Measurements from ENCODE around the gene SGPL1.

Gene SGPL1

GRCh38 chr10:70886921-70887665, 71.3 kb downstream of the SGPL1 start:
- no peak for DNase-seq

- peak; percentile 25 to 50 for DNase-seq
Observed at GRCh38 chr10:70887804-70888800, 72.4 kb downstream of the SGPL1 start, which contains the start of gene PCBD1. TSS of gene PCBD1 (minus strand) at chr10:70888565. CDS start at chr10:70888533, 32 bp downstream.

GRCh38 chr10:70889291-70889690, 73.5 kb downstream of the SGPL1 start:
- DNase-seq: no peak

GRCh38 chr10:70890917-70891431, 75.2 kb downstream of the SGPL1 start:
- DNase-seq: peak; percentile 2 to 14

- DNase-seq: no peak
Observed at GRCh38 chr10:70891627-70892026, 75.9 kb downstream of the SGPL1 start.

GRCh38 chr10:70892631-70893030, 76.9 kb downstream of the SGPL1 start:
- DNase-seq: no peak

DNA sequence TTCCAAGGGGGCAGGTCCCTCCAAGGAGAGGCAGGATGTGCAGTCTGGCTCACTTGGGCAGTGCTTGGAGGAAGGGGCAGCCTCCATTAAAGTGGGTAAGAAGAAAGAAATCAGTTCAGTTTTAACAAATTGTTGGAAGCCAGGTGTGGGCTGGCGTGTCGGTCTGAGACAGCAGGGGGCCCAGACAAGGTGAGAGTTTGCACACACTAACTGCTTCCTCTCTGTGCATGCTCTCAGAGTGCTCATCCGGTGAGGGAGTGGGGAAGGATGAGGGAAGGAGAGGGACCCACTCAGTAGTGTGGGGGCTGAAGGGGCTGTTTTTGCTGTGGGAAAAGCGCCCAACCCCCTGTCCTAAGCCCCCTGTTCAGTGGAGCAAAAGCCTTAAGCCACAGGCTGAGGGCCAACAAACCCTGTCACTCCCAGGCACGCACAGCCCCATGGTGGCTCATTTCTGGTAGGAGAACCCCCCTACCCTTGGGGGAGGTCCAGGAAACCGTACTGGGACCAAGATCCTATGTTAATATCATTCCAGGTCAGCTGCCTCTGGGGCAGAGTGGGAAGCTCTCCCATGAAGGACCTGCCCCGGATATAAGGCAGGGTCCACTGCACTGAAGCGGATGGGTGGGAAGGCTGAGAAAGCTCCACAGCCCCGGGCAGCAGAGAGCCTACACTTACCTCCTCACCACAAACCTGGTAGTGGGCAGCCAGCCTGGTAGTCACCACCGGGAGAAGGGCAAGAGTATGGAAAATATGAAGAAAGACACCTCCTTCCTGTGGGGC, 77.7 kb downstream of the SGPL1 start:
- DNase-seq: no peak

DNA sequence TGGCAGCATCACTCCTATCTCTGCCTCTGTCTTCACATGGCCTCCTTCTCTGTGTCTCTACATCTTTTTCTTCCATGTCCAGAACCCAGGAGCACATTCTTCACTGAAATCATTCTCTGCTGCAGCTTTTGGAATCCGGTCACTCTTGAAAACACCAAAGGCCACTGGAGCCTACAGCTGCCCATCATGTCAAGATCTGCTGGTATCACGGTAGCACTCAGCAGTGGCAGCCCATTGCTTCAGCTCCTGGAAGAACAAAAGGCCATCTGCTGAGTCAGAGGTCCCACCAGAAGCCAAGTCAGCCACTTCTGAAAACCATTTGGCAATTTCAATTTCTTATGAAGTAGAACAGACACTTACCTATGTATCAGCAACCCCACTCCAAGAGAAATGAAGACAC, 78.7 kb downstream of the SGPL1 start:
- DNase-seq: no peak

DNA sequence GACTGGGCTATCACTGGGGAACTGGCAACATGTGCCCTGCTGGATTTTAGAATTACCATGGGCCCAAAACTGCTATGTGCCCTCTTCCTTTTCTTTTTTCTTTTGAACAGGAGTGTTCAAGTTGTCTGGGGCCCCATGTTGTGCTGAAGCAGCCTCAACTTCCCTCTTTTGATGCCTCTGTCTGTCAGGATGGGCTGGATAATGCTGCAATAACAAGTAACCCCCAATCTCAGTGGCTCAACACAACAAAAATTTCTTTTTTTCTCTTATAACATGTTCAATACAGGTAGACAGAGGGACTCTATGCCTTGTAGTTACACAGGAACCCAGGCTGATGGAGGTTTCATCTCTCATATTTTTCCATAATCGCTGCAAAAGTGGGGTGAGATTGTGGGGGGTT, 80.8 kb downstream of the SGPL1 start:
- DNase-seq: no peak

- no peak for DNase-seq
Observed at GRCh38 chr10:70898687-70899086, 82.9 kb downstream of the SGPL1 start.

DNA sequence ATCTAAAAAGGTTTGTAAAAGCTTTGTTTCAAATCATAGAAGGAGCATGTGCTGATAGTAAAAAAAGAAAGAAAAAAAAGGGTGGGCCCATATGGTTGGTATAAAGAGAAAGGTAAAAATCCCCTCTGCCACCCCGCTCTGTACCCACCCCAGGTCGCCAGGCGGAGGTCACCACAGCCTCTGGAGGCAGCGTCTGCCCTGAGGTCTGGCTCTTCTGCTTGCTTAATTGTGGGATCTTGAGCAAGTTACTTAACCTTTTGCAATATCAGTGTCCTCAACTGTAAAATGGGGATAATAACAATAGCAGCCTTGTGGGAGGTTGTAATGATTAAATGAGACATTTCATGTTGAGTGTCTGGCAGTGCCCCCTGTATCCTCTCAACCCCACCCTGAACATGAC, 83.3 kb downstream of the SGPL1 start:
- no peak for DNase-seq

DNA sequence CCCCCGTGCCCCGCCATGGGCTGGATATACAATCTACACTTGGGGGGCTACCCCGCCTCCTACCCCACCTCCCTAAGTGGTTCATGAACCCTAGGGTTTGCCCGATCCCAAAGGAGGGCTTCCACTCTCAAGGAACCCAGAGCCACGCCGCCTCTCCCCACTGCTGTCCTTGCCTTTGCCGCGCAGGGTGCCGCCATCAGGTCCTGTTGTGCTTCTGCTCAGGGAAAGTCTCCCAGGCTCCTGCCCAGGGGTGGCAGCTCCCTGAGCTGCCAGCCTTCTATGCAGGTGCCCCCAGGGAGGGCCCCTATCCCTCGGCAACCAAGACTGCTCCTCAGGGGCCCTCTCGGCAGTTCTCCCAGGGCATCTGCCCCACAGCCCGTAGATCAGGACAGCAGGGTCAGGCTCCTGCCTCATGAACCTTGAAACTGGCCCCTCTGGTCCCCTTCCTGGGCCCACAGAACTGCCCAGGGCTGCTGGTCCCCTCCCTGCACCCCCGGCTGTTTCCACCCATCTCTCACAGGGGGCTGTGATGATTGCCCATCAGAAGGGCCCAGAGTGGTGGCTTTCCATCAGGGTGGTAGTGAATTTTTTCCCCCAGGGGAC, 85.6 kb downstream of the SGPL1 start:
- DNase-seq: no peak

DNA sequence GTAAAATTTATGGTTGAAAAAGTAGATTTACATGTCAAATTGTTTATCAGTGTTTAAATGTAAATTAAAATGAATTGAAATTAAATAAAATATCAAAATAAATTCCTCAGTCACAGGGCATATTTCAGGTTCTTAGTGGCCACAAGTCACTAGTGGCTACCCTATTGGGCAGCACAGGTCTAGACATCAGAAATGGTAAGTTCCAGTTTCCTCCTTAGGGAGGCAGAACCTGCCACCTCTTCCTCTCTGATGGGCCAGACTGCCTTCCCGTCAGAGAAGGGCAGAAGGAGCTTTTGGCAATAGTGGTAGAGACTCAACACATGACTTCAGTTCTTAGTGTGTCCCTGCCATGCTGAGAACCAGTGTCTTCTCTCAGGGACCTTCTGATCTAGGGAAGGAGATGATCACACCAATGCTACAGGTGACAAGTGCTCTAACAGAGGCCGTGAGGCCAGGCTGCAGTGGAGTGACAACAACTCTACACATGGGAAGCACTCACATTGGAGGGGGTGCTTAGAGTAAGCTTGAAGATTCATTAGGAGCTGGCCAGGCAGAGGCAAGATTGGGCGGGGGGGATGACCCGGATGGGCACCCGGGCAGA, 87.0 kb downstream of the SGPL1 start:
- DNase-seq: no peak

DNA sequence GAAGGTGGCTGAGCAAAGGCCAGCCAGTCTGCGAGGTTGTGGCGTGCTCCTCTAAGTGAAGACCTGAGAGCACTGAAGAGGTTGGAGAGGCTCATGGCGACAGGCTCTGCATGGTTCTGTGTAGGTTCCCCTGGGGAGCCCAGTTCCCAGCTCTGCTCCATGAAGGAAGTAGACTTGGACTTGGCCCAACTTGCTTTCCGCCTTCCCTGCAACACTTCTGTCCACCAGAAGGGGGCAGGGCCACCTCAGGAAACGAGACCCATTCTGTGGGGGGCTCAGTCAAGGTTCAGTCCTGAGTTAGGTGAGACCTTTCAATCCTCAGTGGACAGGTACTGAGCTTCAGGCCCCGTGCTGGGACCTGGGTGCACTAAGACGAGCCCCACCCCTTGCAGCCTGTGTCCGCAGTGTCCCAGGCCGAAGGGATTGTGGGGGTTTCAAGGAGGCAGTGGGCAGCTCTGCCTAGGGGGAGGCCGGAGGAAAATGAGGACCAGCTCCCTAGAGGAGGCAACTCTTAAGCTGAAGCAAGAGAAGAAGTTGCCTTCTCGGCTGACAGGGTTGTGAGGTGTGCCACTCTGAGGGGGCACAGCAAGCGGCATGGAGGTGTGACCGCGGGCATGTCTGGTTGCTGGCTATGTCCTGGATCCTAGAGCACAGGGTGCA, 87.6 kb downstream of the SGPL1 start:
- no peak for DNase-seq

DNA sequence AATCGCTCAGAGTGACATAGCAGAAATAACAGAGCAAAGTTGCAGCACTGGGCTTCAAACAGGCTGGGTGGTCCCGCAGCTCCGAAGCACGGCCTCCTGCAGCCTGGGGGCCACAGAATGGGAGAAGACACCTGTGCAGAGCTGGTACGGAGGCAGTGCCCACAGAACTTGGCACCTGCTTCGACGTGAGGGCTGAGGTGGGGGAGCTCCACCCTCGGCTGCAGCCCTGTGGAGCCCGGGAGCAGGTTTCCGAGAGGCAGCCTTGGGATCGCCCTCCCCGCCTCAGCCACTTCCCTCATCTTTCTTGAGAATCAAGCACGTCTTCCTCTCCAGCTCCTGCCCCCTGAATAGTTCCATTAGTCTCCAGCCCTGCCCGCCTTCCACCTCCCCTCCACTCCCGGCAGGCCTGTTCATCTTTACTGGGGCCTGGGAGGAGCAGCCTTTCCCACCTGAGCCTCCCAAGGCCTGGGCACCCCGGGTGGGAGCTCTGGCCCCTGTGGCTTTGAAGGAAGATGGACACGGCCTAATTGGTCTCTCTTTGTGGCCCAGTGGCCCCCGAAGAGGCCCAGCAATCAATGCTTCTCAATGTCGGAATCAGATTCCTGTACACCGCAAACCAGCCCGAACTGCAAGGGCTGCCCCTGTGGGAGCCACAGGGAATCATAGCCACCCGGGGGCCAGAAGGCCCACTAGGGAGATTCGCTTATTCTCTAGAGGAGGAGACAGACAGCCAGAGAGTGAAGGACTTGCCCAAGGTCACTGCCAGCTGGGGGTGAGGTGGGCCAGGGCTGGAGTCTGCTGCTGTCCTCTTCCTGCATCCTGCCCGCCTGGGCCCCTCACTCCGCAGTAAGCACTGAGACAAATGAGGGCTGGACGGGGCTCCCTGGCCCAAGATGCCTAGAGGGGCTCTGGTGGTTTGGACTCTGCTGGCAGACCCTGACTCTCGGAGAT, 89.6 kb downstream of the SGPL1 start:
- no peak for DNase-seq

DNA sequence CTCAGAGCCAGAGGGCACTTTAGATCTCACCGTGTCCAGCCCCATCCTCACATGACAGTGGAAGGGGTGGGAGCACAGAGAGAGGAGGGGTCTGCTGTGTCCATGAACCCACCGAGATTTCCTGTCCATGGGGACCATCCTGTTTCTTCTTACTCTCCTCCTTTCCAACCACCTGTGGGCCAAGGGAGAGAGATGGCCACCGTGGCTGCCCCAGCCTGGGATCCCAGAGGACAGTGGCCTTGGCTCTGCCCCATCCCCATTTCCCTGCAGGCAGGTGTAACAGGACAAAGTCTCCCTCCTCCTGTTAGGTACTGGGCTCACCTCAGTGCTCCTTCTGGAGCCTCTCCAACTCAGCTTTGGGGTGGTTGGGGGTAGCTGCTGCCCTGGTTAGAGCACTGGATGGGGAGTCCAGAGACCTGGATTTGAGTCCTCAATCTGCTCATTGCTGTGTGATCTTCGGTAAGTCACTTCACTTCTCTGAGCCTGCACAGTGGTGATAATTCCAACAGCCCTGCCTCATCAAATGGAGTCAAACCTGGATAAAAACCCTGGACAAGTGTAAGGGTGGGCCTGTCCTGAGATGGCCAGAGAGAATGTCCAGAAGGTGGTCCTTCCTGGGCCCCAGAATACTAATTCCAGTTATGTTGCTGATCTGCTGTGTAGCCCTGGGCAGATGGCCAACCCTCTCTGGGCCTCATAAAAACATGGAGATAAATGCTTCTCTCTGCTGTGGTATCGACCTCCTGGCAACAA, 90.5 kb downstream of the SGPL1 start:
- DNase-seq: no peak

- no peak for DNase-seq
Observed at GRCh38 chr10:70906953-70907636, 91.3 kb downstream of the SGPL1 start.

- DNase-seq: no peak
Observed at GRCh38 chr10:70907637-70908405, 92.1 kb downstream of the SGPL1 start.

Measured in SHP77 (cell line).